HG03571 (cell line): Measurements from ENCODE around the gene OOSP3.
"Not testable (repeated sequence)": the region's sequence is repeated elsewhere in the genome, so short reads cannot be mapped to it uniquely, and the experiment has no call there.

Source experiments
- ATAC-seq: cut with Tn5 transposase; IDR thresholded peaks from one replicate; pipeline ENCODE4 v1.9.1; 2021; ENCODE audit not compliant: unreplicated experiment

The OOSP3 gene

GRCh38 chr11:59875856-59876519, 2.6 kb upstream of the OOSP3 start:
- no peak for ATAC-seq

- ATAC-seq: no peak
Measured at GRCh38 chr11:59877325-59877724, 1.3 kb upstream of the OOSP3 start.

DNA sequence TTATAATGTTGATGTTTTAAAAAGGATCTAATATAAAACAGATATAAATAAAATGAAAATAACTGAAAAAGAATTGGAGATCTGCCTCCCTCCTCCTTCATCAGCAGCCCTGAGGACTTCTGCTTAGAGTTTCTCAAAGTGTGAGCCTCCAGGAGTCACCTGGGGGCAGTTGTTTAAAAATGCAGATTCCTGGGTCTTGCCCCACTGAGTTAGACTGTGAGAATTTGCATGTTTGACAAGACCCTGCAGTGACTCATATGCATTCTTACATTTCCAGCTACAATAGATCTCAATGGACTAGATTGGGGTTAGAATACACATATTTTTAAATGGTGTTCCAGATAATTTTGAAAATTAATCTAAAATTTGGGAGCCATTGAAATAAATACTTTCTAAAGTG, 798 bp upstream of the OOSP3 start:
- ATAC-seq: no peak

DNA sequence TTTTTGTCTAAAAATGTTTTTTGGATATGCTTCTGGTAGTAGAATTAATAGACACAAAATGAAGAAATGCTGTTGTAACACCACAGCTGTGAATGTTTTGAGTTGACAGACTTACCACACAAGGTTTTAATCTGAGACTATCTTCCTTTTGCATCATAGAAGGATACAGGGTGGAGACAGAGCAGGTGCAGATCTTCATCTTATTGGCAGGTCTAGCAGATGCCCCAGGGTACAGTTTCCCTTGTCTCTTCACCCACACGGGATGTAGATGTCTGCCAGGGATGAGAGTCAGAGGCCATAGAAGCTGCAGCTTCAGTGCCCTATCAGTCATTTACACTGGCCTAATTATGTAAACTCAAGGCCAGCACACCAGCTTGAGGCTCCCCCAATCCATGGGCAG, 985 bp downstream of the OOSP3 start:
- ATAC-seq: no peak

DNA sequence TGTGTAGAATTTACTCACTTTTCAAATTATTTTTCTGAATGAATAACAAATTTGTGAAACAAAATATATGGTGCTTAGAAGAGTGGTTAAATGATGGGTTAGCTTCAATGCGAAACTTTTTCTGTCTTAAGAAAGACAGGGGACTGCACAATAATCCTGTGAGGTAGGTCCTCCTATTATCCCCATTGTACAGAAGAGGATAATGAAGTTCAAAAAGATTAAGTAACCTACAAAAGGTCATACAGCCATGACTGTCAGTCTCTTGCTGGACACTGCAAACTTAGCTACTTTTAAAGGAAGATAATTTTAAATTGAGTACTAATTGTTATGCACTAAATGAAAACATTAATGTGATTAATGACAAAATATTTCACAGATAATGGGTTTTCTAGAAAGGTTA, 5.0 kb downstream of the OOSP3 start:
- ATAC-seq: no peak

DNA sequence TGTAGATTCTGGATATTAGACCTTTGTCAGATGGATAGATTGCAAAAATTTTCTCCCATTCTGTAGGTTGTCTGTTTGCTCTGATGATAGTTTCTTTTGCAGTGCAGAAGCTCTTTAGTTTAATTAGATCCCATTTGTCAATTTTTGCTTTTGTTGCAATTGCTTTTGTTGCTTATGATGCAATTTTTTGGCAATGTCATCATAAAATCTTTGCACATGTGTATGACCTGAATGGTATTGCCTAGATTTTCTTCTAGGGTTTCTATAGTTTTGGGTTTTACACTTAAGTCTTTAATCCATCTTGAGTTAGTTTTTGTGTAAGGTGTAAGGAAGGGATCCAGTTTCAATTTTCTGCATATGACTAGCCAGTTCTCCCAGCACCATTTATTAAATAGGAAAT, 8.6 kb downstream of the OOSP3 start:
- not testable (repeated sequence) for ATAC-seq

- no peak for ATAC-seq
Measured at GRCh38 chr11:59891781-59892181, 13.2 kb downstream of the OOSP3 start.

- no peak for ATAC-seq
Measured at GRCh38 chr11:59894616-59895015, 16.0 kb downstream of the OOSP3 start.

DNA sequence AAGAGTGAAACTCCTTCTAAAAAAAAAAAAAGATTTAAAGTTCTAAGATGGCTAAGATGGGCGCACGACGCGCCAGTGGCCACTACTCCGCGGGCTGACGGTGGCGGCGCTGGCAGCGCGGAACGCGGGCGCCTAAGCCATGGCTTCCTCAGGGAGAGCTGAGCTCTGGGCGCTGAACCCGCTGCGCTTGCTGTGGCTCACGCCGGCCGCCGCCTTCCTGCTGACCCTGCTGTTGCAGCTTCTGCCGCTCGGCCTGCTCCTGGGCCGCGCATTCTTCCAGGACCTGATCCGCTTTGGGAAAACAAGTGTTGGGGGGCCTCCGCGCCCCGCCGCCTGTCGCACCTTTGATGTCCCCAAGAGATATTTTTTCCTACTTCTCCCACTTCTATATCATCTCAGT, 19.5 kb downstream of the OOSP3 start:
- ATAC-seq: no peak

DNA sequence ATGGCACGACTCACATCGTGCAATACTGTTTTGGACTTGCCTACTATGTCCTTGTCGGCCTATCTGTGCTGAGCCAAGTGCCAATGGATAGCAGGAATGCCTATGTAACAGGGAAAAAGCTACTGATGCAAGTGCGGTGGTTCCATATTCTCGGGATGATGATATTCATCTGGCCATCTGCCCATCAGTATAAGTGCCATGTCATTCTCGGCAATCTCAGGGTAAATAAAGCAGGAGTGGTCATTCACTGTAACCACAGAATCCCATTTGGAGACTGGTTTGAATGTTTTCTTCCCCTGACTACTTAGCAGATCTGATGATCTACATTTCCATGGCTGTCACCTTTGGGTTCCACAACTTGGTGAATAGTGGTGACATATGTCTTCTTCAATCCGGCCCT, 20.1 kb downstream of the OOSP3 start:
- ATAC-seq: no peak

DNA sequence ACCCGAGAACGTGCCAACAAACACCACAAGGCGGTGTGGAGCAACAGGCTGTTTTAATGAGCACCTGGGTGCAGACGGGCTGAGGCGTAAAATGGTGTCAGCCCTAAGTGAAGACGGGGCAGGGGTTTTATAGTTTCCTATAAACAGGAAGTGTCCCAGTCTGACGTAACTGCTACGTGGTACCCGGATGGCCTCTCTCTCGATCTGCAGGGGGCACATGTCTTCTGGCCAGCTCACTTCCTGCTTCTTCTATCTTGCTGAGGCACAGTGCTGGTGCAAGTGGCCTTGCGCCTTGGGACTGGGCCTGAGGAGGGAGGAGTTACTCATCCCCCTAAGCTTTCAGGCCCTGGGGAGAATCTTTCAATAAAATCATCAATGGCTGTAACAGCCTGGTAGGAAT, 20.9 kb downstream of the OOSP3 start:
- ATAC-seq: no peak

GRCh38 chr11:59900366-59901126, 22.0 kb downstream of the OOSP3 start:
- no peak for ATAC-seq

- ATAC-seq: no peak
Measured at GRCh38 chr11:59901306-59901705, 22.7 kb downstream of the OOSP3 start.

GRCh38 chr11:59903569-59903968, 25.0 kb downstream of the OOSP3 start:
- ATAC-seq: not testable (repeated sequence)

DNA sequence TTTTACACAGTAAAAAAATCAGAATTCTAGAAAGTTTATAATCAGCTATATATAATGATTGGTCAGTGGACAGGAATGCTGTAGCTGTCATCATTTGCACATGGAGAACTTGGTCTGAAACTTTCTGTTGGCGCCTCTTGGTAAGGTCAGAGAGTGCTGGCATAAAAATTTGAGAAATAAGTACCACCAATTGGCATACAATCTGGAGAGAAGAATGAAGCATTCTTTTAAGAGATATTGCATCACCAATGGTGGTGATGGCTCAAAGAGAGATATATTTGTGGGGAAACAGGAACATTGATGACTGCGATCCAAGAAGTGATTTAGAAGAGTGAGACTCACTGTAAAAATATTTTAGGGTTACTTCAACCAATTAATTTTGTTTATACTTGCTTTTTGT, 39.9 kb downstream of the OOSP3 start:
- ATAC-seq: no peak

- ATAC-seq: no peak
Measured at GRCh38 chr11:59918987-59919589, 40.5 kb downstream of the OOSP3 start.

DNA sequence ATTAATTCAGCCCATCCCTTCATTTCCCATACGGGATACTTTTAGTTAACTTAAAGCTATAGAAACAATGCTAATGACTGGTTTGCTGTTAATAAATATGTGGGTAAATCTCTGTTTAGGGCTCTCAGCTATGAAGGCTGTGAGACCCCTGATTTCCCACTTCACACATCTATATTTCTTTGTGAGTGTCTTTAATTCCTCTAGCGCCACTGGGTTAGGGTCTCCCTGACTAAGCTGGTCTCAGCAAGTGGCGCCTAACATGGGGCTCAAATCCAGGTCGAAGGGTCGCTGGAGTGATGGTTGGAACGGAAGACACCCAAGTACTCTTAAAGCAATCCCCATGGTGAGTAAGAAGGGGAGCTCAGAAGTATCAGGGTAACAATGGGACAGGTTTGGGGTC, 45.2 kb downstream of the OOSP3 start:
- ATAC-seq: no peak

DNA sequence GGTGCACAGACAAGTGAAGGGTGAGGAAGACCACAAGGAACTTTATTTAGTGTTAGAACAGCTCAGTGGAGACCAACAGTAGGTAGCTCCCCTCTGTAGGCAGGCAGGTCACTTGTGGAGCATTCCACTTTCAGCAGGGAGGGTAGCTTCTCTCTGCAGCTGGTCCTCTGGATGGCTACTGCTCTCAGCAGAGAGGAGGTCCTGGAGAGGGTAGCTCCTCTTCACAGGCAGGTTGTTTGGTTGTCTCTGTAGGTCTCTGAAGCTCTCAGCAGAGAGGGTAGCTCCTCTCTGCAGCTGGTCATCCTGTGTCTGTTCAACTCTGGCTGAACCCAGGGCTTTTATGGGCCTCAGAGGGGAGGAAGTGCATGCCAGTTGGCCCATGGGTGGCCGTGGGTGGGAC, 53.1 kb downstream of the OOSP3 start:
- ATAC-seq: no peak

DNA sequence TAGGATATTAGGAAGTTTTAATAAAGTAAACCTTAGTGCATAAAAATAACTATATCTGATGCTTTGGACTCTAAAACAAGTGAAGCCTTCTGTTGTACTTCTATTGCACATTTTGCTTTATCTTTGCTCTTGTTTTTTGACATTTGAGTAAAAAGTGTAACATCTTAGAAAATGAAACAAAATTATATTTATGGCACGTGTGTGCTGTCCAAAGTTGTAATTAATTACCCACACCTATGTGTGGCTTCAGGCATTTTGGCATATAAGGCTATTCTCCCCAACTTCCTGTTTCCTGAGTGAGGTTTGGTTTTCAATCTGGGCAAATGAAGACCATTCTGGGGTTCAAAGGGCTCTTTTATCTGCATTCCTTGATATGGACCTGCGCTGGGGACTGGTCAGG, 59.5 kb downstream of the OOSP3 start, which contains the start of gene OOSP1:
Gene OOSP1 (plus strand): TSS at position 301 of the 400 bp plus-strand sequence. CDS start 23 bp downstream, at position 324.
- ATAC-seq: no peak

DNA sequence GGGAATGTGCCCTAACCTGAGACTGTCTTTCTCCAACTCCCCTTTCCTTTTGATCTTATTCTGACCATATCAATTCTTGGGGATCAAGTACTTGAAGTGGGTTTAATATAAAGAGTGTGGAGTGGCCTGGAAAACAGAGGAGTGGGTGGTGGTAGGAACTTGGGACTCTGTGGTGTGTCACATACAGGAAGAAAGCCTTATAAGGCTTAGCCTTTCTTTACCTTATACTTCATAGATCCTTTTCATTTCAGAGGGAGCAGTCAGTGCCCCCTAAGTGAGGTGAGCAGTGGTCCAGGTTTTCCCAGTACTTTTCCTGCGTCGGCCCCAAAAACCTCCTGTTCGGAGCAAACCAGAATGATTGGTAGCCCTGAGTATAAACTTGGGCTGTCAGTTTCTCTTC, 60.1 kb downstream of the OOSP3 start:
- ATAC-seq: no peak

- ATAC-seq: no peak
Measured at GRCh38 chr11:59939482-59939881, 60.9 kb downstream of the OOSP3 start.

GRCh38 chr11:59941091-59941490, 62.5 kb downstream of the OOSP3 start:
- no peak for ATAC-seq
